Mononuclear cell (primary cell): ENCODE measurements around the gene JUN. TPM values are rescaled to one million over a fixed set of nuclear protein-coding genes. Genes with fewer than 3 reads are reported as not detected.

Source experiments
- H3K27me3 ChIP-seq: 2 replicates; pipeline ENCODE4 v1.6.0; 2011; ENCODE audit warnings: low read length, control low read depth; ENCODE audit not compliant: insufficient read depth
- H3K4me1 ChIP-seq: 2 replicates; pipeline ENCODE4 v1.5.1; 2011; ENCODE audit warnings: mild to moderate bottlenecking, low read length, control low read depth; ENCODE audit not compliant: insufficient read depth
- H3K4me3 ChIP-seq: 2 replicates; pipeline ENCODE4 v1.5.1; 2011; ENCODE audit warnings: mild to moderate bottlenecking, low read length, moderate library complexity
- H3K9me3 ChIP-seq: 2 replicates; pipeline ENCODE4 v1.5.1; 2011; ENCODE audit warnings: low read depth, mild to moderate bottlenecking, control low read depth, low read length
- total RNA-seq: library from RNA; depleted of rRNA; stranded (reverse); fragments of >200 nt; gene quantifications from one replicate; pipeline ENCODE4 v1.2.3, GENCODE V29; 2012

The JUN gene
- total RNA-seq, 1 donor, result 1,080 TPM

- peaks cover 4% of the 10 kb centered on the region for H3K27me3 ChIP-seq
- H3K9me3 ChIP-seq, result no peaks in the 10 kb centered on the region
- no peaks in the 10 kb centered on the region for H3K4me1 ChIP-seq
- H3K4me3 ChIP-seq, result no peak overlapping the region
Observed at GRCh38 chr1:58798910-58799442, 15.1 kb upstream of the JUN start.

GRCh38 chr1:58796416-58796815, 12.6 kb upstream of the JUN start:
- Histone ChIP-seq H3K27me3 (peaks cover 5% of the 10 kb centered on the region), H3K4me3 (no peak overlapping the region), H3K4me1 (no peaks in the 10 kb centered on the region), H3K9me3 (no peaks in the 10 kb centered on the region)

- H3K4me1 ChIP-seq, result no peaks in the 10 kb centered on the region
- no peaks in the 10 kb centered on the region for H3K9me3 ChIP-seq
- H3K4me3 ChIP-seq, result no peak overlapping the region
- peaks cover 5% of the 10 kb centered on the region for H3K27me3 ChIP-seq
Observed at GRCh38 chr1:58794585-58794984, 10.7 kb upstream of the JUN start.

GRCh38 chr1:58792846-58793245, 9.0 kb upstream of the JUN start:
- Histone ChIP-seq H3K27me3 (peaks cover 5% of the 10 kb centered on the region), H3K9me3 (peaks cover 7% of the 10 kb centered on the region), H3K4me1 (no peaks in the 10 kb centered on the region), H3K4me3 (no peak overlapping the region)

GRCh38 chr1:58791106-58791505, 7.3 kb upstream of the JUN start:
- H3K9me3 ChIP-seq, result peaks cover 7% of the 10 kb centered on the region
- no peaks in the 10 kb centered on the region for H3K4me1 ChIP-seq
- H3K27me3 ChIP-seq, result peaks cover 8% of the 10 kb centered on the region
- no peak overlapping the region for H3K4me3 ChIP-seq

- H3K4me3 ChIP-seq, result no peak overlapping the region
- peaks cover 13% of the 10 kb centered on the region for H3K27me3 ChIP-seq
- peaks cover 8% of the 10 kb centered on the region for H3K4me1 ChIP-seq
- H3K9me3 ChIP-seq, result peaks cover 7% of the 10 kb centered on the region
Observed at GRCh38 chr1:58789996-58790660, 6.3 kb upstream of the JUN start.

GRCh38 chr1:58789322-58789856, 5.5 kb upstream of the JUN start:
- peaks cover 13% of the 10 kb centered on the region for H3K27me3 ChIP-seq
- H3K4me1 ChIP-seq, result peaks cover 15% of the 10 kb centered on the region
- peaks cover 7% of the 10 kb centered on the region for H3K9me3 ChIP-seq
- no peak overlapping the region for H3K4me3 ChIP-seq

GRCh38 chr1:58788259-58788658, 4.4 kb upstream of the JUN start:
- Histone ChIP-seq H3K4me1 (peaks cover 17% of the 10 kb centered on the region), H3K27me3 (peaks cover 9% of the 10 kb centered on the region), H3K4me3 (no peak overlapping the region), H3K9me3 (peaks cover 7% of the 10 kb centered on the region)

- Histone ChIP-seq H3K27me3 (peaks cover 9% of the 10 kb centered on the region), H3K9me3 (peaks cover 7% of the 10 kb centered on the region), H3K4me3 (no peak overlapping the region)
Observed at GRCh38 chr1:58786927-58787245, 3.0 kb upstream of the JUN start.

GRCh38 chr1:58786184-58786926, 2.5 kb upstream of the JUN start:
- Histone ChIP-seq H3K4me3 (no peak overlapping the region), H3K9me3 (peaks cover 7% of the 10 kb centered on the region), H3K4me1 (peaks cover 36% of the 10 kb centered on the region), H3K27me3 (peaks cover 9% of the 10 kb centered on the region)

More at GRCh38 chr1:58786927-58787245, 3.0 kb upstream of the JUN start:
- peaks cover 31% of the 10 kb centered on the region for H3K4me1 ChIP-seq

- Histone ChIP-seq H3K4me3 (peak overlapping the region; percentile 82), H3K9me3 (peaks cover 7% of the 10 kb centered on the region), H3K4me1 (peaks cover 36% of the 10 kb centered on the region), H3K27me3 (peaks cover 15% of the 10 kb centered on the region)
Observed at GRCh38 chr1:58785442-58786058, 1.7 kb upstream of the JUN start.

GRCh38 chr1:58784758-58785441, 1.1 kb upstream of the JUN start:
- H3K27me3 ChIP-seq, result peaks cover 22% of the 10 kb centered on the region
- peaks cover 36% of the 10 kb centered on the region for H3K4me1 ChIP-seq
- peak overlapping the region; percentile 82 for H3K4me3 ChIP-seq
- H3K9me3 ChIP-seq, result peaks cover 7% of the 10 kb centered on the region

GRCh38 chr1:58783090-58783992, 506 bp downstream of the JUN start:
- peak overlapping the region; percentile 82 for H3K4me3 ChIP-seq
- H3K9me3 ChIP-seq, result peaks cover 2% of the 10 kb centered on the region
- peaks cover 36% of the 10 kb centered on the region for H3K4me1 ChIP-seq
- peaks cover 27% of the 10 kb centered on the region for H3K27me3 ChIP-seq
